Astrocyte of the spinal cord (primary cell): ENCODE results near the gene DMRT1.
"Not testable (repeated sequence)": the region's sequence is repeated elsewhere in the genome, so short reads cannot be mapped to it uniquely, and the experiment has no call there.

Source experiments
- DNase-seq: peaks from one replicate; pipeline ENCODE4 v3.0.0; 2011; ENCODE audit warnings: low read depth, low spot score
- H3K4me3 ChIP-seq: 2 replicates; pipeline ENCODE4 v1.5.1; 2011; ENCODE audit warnings: low read depth, mild to moderate bottlenecking, low read length, moderate library complexity
- CTCF ChIP-seq: IDR thresholded peaks from 2 replicates; pipeline ENCODE4 v1.5.1; 2012; ENCODE audit warnings: low read depth, mild to moderate bottlenecking, low read length, inconsistent platforms
- in situ Hi-C: cut with HindIII; loops from 2 replicates; pipeline ENCODE4 v1.10.0; 2017; ENCODE audit warnings: low sequenced_read_pairs

Gene DMRT1

GRCh38 chr9:859251-859650, 17.8 kb downstream of the DMRT1 start:
- DNase-seq = no peak
- TF ChIP-seq CTCF = no peak
- in situ Hi-C loops = no loop called here
- H3K4me3 ChIP-seq = no peak overlapping the region

GRCh38 chr9:860706-861105, 19.2 kb downstream of the DMRT1 start:
- no peak overlapping the region for H3K4me3 ChIP-seq
- DNase-seq = no peak
- in situ Hi-C loops = no loop called here
- TF ChIP-seq CTCF = no peak

- DNase-seq, in situ Hi-C loops: not testable (repeated sequence)
These were observed 20.0 kb downstream of the DMRT1 start for GRCh38 chr9:861525-861924.

GRCh38 chr9:875119-875962, 33.8 kb downstream of the DMRT1 start:
- DNase-seq = no peak
- in situ Hi-C loops = no loop called here
- TF ChIP-seq CTCF = no peak
- no peak overlapping the region for H3K4me3 ChIP-seq

More at GRCh38 chr9:861525-861924, 20.0 kb downstream of the DMRT1 start:
- not testable (repeated sequence) for H3K4me3 ChIP-seq

GRCh38 chr9:876425-876824, 34.9 kb downstream of the DMRT1 start:
- H3K4me3 ChIP-seq = no peak overlapping the region
- no peak for DNase-seq
- no peak for TF ChIP-seq CTCF
- in situ Hi-C loops = no loop called here

GRCh38 chr9:878239-878638, 36.7 kb downstream of the DMRT1 start:
- in situ Hi-C loops = no loop called here

More at GRCh38 chr9:878239-878638, 36.7 kb downstream of the DMRT1 start:
- DNase-seq = no peak
- no peak overlapping the region for H3K4me3 ChIP-seq
- no peak for TF ChIP-seq CTCF
